Measurements from ENCODE around the gene CTNNA3.

- no peak for TF ChIP-seq CTCF (conservative IDR thresholded peaks at IDR 0.05; ENCODE audit: low read depth, low read length)
- no peak for TF ChIP-seq POLR2A (IDR thresholded peaks at IDR 0.05; ENCODE audit: low read depth, low read length)
- TF ChIP-seq ELK1 (IDR thresholded peaks at IDR 0.05; ENCODE audit: borderline replicate concordance, low read depth, low read length) = no peak
- no peak for TF ChIP-seq NFE2L2 (IDR thresholded peaks at IDR 0.05; ENCODE audit: low read depth, low read length)
- TF ChIP-seq BHLHE40 (IDR thresholded peaks at IDR 0.05; ENCODE audit: low read depth, low read length) = no peak
- TF ChIP-seq RCOR1 (IDR thresholded peaks at IDR 0.05; ENCODE audit: insufficient replicate concordance, low read length) = no peak
Measured at GRCh38 chr10:66799474-66799873, 896.5 kb downstream of the CTNNA3 start.
